ACHN (cell line): ENCODE measurements around the gene RXRB.

Source experiments
- DNase-seq: peaks from one replicate; pipeline ENCODE4 v3.0.0-alpha.2; 2015
- in situ Hi-C: cut with HindIII; loops from 2 replicates; pipeline ENCODE4 v1.10.0; 2017; ENCODE audit warnings: low sequenced_read_pairs, low pct_ligation_motif_present, low pct_unique_long_range_greater_than_20kb

Gene RXRB

DNA sequence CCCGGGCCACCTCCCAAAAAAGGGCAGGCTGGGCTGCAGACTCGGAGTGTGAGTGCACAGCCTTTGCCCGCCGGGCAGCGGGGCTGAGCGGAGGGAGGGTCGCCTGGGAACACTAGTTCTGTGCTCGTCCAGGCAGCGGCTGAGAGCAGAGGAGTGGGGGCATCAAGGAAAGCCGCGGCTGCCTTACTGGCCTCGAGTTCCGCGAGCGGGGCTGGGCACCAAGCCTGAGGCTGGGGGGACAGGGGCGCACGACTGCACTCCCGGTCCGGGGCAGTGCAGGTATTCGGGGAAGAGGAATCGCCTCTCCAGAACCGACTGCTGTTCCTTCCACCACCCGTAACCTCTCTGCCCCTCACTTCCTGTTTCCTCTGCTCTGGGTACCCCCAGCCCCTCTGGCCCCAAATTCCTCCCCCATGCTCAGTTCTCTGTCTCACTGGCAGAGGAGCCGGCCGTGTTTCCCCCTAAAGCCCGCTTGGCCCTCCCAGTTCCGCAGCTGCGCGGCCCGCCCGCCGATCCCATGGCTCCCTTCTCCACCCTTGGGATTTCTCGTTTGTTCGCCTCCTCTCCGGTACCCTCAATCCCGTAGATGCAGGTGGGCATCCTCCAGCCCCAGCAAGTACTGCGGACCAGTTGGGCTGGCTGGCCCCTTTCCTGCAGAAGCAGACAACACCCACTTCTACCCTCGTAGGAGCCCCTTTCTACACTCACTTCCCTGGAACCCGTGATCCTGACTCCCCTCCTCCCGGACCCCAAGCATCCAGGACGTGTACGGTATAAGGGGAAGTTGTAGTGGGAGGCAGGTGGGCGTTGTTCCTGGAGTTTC lies 12.9 kb upstream of the RXRB start:
- DNase-seq = no peak
- in situ Hi-C loops = no loop called here

DNA sequence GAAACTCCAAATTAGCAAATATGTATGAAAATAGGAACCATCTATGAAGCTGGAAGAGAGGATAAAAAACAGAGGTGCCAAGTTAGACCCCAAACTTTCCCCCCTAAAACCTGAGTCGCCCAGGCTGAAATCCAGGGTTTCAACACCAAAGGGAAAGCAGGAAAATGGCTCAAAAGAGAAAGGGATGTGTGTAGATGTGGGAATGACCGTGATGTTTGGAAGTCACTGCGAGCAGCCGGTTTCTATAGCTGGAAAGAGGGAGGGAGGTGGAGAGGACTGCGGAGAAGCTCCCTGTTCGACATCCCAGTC lies 12.3 kb upstream of the RXRB start:
- in situ Hi-C loops = no loop called here
- DNase-seq = no peak

DNA sequence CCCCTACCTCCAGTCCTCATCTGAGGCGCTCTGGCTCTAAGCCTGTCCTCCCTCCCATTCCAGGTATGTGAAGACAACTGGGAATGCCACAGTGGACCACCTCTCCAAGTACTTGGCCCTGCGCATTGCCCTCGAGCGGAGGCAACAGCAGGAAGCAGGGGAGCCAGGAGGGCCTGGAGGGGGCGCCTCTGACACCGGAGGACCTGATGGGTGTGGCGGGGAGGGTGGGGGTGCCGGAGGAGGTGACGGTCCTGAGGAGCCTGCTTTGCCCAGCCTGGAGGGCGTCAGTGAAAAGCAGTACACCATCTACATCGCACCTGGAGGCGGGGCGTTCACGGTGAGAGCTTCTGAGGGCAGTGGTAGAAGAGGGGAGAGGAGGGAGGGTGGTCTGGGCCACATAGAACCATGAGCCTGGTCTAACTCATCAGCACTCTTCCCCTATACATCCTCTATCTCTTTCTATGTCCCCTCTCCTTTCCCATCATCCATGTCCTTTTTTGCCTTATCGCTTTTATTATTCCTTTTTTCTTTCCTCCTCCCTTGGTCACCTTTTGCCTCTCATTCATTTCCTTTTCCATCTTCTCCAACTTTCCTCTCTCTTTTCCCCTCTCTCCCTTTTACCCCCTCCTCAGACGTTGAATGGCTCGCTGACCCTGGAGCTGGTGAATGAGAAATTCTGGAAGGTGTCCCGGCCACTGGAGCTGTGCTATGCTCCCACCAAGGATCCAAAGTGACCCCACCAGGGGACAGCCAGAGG lies 11.4 kb upstream of the RXRB start:
- no peak for DNase-seq
- in situ Hi-C loops = no loop called here

DNA sequence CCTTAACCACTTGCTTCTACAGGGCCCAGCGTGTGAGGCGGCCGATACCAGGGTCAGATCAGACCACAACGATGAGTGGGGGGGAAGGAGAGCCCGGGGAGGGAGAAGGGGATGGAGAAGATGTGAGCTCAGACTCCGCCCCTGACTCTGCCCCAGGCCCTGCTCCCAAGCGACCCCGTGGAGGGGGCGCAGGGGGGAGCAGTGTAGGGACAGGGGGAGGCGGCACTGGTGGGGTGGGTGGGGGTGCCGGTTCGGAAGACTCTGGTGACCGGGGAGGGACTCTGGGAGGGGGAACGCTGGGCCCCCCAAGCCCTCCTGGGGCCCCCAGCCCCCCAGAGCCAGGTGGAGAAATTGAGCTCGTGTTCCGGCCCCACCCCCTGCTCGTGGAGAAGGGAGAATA lies 10.7 kb upstream of the RXRB start:
- no peak for DNase-seq
- in situ Hi-C loops = no loop called here

DNA sequence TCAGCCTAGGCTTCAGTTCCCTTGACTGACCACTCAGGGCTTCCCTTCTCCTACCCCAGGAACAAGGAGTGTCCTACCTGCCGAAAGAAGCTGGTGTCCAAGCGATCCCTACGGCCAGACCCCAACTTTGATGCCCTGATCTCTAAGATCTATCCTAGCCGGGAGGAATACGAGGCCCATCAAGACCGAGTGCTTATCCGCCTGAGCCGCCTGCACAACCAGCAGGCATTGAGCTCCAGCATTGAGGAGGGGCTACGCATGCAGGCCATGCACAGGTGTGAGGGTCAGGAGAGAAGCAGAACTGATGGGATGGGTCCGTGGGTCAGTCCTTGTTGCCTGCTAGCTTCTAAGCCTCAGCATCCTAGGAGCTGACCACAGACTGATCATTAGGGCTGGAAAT lies 9.4 kb upstream of the RXRB start:
- DNase-seq = no peak
- in situ Hi-C loops = no loop called here

DNA sequence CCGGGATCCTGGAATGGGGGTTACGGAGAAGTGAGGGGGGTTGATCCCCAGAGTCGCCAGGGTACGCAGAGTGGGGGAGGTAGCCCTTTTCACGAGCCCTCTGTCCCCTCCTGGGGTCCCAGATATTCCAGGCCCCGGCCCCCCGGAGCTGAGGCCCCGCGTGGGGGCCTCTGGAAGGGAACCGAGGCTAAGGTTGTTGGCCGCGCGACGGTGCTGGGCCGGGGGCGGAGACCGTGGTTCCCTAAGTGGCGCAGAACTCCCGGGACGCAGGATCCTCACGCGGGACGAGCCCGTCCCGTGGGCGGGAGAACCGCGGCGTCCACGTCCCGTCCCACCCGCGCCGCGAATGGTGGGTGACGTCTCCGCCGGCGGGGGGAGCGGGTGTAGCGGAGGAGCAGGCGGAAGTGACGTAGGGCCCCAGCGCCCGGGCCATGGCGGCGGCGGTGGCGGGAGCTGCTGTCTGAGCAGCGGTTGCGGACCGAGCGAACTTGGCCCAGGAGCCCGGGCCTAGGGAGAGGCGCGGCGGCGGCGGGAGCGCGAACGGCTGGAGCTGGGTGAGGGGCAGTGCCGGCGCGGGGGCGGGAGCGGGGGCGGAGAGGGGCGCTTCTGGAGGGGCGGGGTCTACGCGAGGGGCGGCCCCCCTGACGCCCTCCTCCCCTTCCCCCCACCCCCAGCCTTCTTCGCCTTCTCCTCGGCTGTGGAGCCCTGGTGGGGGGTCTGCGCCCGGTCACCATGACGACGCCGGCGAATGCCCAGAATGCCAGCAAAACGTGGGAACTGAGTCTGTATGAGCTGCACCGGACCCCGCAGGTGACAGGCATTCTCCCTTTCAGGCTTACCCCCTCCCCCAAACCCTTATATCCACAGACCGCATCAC lies 7.9 kb upstream of the RXRB start, which contains the start of gene RING1:
Gene RING1 (plus strand): TSS at position 410 of the 877 bp plus-strand sequence. CDS start 323 bp downstream, at position 733.
- in situ Hi-C loops = no loop called here
- DNase-seq = peak; percentile 67

DNA sequence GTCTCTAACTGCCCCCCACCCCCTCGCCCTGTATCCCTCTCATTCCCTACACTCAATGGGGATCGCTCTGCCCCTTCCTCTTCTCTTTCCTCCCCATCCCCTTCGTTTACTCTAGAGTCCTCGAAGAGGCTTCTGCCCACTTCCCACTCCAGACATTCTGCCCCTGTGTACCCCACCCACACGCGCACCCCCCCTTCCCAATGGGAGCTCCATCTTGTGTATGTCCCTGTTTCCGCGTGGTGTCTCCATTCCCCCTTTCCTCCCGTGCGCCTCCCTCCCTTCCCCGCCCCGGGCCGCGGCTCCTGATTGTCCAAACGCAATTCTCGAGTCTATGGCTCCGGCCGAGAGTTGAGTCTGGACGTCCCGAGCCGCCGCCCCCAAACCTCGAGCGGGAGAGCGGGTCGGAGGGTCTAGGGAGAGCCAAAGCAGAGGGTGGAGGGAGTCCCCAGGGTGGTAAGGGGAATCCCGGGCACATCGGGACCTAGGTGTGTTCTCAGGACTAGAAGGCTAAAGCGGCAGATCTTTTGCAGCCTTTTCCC lies 7.2 kb upstream of the RXRB start:
- in situ Hi-C loops = no loop called here
- peak; percentile 58 for DNase-seq

DNA sequence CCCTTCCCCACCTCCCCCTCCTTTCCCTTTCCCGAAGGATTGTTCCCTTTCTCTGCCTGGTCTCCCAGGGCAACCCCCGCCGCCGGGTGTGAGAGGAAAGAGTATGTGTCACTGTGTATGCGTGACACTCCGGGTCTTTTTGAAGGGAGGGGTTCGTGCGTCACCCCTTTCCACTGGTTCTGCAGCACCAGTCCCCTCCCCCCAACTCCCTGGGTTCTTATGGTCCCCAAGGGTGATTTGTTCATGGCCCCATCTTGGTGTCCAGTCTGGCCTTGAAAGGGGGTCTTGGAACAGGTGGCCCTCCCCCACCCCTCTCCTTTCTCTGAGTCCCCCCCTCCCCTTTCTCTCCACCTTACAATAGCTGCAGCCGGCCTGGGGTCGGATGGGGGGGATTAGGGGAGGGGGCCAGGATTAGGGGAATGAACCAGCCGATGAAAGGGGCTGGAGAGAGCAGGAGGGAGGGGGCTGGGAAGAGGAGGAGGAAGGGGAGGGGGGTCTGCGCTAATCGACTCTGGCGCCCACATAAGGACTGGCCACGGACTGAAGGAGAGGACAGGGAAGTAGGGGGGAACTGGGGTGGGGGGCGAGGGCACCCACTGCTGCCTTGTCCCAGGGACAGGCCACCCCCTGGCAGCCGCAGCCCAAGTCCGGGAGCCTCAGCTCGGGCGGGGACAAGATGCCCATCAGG lies 6.5 kb upstream of the RXRB start:
- in situ Hi-C loops = no loop called here
- DNase-seq = no peak

DNA sequence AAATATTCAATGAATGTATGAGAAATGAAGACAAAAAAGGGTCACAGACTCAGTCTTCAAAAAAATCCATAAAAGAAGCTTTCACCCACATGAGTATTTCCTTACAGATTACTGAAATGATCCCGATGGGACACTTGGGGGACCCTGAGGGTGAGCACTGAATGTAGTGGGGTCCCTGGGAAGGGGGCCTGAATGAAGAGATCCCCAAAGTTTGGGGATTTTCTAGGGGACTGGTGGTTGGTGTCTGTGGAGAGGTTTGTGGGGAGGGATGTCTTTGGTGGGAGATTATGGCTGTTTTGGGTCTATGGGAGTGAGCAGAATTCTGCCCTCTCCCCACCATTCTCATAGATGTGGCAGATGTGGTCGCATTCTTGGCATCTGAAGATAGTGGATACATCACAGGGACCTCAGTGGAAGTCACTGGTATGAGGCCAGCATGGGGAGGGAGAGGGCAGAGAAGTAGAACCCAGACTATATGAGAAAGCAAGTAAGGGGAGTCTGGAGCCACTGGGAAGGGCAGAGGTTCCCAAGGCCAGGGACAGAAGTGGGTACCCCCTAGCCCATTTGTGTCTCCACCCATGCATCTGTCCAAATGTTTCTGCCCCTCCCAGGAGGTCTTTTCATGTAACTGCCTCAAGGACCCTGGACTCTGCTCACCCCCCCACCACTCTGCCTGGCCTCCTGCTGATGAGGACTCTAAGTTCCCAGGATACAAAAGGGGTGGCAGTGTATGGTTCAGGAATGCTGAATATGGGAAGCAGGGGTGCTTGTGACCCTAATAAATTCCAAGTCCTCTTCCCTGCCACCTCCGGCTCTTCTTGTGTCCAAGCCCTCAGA lies 5.8 kb upstream of the RXRB start:
- DNase-seq = no peak
- in situ Hi-C loops = no loop called here

DNA sequence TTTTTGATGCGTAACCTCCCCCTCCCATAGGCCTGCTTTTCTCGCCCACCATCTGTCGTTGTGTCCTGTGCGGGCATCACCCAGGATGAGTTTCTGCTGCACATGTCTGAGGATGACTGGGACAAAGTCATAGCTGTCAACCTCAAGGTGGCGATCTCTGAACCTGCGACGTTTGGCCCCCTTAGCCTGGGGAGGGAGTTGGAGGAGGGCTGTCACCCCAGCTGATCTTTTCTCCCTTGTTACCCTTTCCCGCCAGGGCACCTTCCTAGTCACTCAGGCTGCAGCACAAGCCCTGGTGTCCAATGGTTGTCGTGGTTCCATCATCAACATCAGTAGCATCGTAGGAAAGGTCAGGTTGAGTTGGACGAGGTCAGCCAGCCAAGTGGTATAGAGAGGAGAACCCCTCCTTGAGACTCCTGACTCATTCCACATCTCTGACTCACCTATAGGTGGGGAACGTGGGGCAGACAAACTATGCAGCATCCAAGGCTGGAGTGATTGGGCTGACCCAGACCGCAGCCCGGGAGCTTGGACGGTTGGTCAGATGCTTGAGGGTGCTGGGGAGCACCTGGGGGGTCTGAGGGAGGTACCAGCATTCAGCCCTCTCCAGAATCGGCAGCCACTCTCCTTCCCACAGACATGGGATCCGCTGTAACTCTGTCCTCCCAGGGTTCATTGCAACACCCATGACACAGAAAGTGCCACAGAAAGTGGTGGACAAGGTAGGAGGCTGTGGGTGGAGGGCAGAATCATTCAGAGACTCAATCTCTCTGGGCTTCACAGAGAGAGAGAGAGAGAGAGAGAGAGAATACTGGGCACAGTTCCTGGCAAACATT lies 4.9 kb upstream of the RXRB start:
- in situ Hi-C loops = no loop called here
- DNase-seq = peak; percentile 94

DNA sequence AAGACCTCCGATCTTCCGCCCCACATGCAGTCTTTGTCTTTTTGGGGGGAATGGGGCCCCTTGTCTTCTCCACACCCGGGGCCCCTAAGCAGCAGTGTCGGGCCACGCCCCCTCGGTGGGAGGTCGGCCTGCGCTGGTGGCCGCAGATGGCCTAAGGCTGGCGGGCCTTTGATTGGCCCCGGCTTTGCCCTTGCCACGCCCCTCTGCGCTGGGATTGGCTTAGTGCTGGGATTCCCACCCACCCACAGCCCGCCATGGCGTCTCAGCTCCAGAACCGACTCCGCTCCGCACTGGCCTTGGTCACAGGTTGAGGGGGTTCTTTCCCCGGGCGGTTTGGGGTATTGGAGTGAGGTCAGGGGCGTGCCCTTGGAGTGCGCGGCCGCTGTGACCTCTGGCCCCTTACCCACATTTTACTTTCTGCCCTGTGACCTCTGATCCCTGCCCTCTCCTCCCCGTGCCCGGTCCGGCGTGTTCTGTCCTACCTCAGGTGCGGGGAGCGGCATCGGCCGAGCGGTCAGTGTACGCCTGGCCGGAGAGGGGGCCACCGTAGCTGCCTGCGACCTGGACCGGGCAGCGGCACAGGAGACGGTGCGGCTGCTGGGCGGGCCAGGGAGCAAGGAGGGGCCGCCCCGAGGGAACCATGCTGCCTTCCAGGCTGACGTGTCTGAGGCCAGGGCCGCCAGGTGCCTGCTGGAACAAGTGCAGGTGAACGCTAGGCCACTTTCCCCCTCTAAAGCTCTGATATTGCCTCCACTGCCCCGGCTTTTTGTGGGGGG lies 4.1 kb upstream of the RXRB start, which contains the start of gene HSD17B8:
Gene HSD17B8 (plus strand): TSS at position 241 of the 776 bp plus-strand sequence. CDS start 14 bp downstream, at position 255.
- DNase-seq = peak; percentile 91
- in situ Hi-C loops = no loop called here

DNA sequence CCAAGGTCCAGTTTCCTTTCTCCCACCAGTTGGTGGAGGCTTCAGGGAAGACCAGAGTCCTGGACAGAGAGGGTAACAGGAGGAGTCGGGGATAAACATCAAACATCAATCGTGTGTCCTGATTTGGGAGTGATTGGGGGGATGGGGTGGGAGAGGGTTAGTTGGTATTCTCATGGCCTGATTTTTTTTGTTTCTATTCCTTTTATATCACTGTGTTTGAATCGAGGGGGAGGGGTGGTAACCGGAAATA lies 3.6 kb upstream of the RXRB start:
- DNase-seq = no peak
- in situ Hi-C loops = no loop called here

DNA sequence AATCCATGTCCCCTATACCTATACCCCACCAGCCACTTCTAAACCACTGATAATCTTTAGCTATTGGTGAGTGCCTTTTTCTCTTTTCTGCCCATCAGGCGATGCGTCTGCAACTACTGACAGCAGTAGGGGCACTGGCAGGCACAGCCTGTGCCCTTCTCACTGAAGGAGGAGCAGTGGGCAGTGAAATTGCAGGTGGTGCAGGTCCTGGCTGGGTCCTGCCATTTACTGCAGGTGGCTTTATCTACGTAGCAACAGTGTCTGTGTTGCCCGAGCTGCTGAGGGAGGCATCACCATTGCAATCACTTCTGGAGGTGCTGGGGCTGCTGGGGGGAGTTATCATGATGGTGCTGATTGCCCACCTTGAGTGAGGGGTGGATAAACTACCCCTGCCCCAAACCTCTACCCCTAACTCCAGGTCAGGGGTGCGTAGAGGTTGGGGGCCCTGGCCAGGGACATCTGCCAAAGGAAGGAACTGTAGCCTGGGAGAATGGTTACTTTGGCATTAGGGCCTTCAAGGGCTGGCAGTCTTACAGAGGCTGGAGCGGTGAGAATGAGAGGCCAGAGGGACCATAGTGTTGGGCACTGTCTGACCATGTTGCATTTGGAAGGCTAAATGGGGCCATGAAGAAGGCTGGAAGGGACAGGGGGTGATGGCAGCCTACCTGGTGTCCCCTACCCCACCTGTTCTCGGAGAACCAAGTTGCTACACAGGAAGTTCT lies 3.1 kb upstream of the RXRB start:
- in situ Hi-C loops = no loop called here
- no peak for DNase-seq

DNA sequence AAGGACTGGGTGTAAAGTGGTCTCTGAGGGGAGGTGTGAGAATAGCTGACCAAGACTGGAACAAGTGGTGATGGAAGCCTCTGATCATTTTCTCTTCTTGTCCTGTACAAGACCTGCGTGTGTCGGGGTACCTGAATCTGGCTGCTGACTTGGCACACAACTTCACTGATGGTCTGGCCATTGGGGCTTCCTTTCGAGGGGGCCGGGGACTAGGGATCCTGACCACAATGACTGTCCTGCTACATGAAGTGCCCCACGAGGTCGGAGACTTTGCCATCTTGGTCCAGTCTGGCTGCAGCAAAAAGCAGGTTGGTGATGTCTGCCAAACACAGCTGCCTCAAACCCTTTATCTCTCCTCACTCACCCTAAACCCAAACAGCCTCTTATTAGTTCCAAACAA lies 2.3 kb upstream of the RXRB start:
- no peak for DNase-seq
- in situ Hi-C loops = no loop called here

DNA sequence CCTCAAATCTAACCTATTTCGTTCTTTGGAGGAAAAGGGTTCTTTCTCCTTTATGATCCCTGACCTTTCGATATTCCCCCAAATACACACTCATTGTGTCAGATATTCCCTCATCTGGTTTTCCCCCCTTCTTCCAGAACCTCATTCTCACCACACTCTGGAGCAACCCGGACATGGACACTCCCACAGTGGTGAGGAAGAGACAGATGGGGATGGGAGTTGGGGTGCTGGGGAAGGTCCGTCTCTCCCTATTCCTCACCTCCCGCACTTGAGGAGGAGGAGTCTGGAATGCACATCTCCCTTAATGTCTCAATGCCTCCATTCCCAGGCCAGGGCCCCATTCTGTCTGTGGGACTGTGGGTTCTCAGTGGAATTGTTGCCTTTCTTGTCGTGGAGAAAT lies 1.5 kb upstream of the RXRB start:
- no peak for DNase-seq
- in situ Hi-C loops = no loop called here

DNA sequence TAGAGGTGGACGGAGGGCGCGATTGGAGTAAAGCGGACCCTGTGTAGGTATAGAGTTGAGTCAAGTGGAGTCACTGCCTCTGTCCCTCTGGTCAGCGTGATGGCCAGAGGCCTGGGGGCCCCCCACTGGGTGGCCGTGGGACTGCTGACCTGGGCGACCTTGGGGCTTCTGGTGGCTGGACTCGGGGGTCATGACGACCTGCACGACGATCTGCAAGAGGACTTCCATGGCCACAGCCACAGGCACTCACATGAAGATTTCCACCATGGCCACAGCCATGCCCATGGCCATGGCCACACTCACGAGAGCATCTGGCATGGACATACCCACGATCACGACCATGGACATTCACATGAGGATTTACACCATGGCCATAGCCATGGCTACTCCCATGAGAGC lies 681 bp upstream of the RXRB start:
- in situ Hi-C loops = no loop called here
- DNase-seq = no peak
